HepG2 (cell line): Measurements from ENCODE around the gene KIAA0825. TPM values are rescaled to one million over a fixed set of nuclear protein-coding genes. Genes with fewer than 3 reads are reported as not detected.
"Not testable (repeated sequence)": the region's sequence is repeated elsewhere in the genome, so short reads cannot be mapped to it uniquely, and the experiment has no call there.

Experiments
- ATAC-seq: fragments of 200-7000 bp; cut with Tn5 transposase; 3 replicates; pipeline ENCODE4 v1.9.1; 2020; ENCODE audit warnings: mild to moderate bottlenecking, moderate library complexity
- BruUV-seq: library from RNA; stranded (reverse); fragments of 400-500 nt; replicated peaks from 2 replicates; lab custom pipeline; 2021; lab: Mats Ljungman, UMichigan
- CTCF ChIA-PET: fragments of 300-600 bp; formaldehyde crosslinking; extraction: SDS; loops from one replicate; lab custom pipeline; 2021; ENCODE audit warnings: low total read pairs, inconsistent platforms, low intra/inter-chr PET ratio; lab: Yijun Ruan, JAX
- POLR2A ChIA-PET: fragments of 350-600 bp; sonication (Branson Sonifier 250); formaldehyde crosslinking; loops from one replicate; lab custom pipeline; 2020; ENCODE audit warnings: antibody characterized with exemption, inconsistent platforms; lab: Yijun Ruan, JAX
- DNase-seq: peaks from one replicate; pipeline ENCODE4 v3.0.0-alpha.2; 2015; ENCODE audit warnings: low spot score
- FAIRE-seq: peaks from 3 replicates; lab custom pipeline; 2011; peaks lifted over from hg19 to GRCh38; lab: Jason Lieb, UNC
- H2AFZ ChIP-seq: one replicate; pipeline ENCODE4 v1.6.1; 2011; ENCODE audit warnings: low read length, inconsistent platforms
- H3K27ac ChIP-seq: fragments of 300-600 bp; 3 replicates; pipeline ENCODE4 v1.8.0; 2011; ENCODE audit warnings: mixed run types, mild to moderate bottlenecking, mixed read lengths, low read length, inconsistent platforms; ENCODE audit not compliant: insufficient read depth; ENCODE audit errors: extremely low read length
- H3K27me3 ChIP-seq, 2 experiments: fragments of 200-600 bp in 1 of 2; 2 replicates in 1 of 2; 3 replicates in 1 of 2; pipeline versions ENCODE4 v1.6.0 to v1.8.0; 2011; ENCODE audit warnings: low read length in 2 of 2, mild to moderate bottlenecking in 2 of 2, moderate library complexity in 2 of 2, inconsistent platforms in 1 of 2; ENCODE audit not compliant: insufficient read depth in 2 of 2, control insufficient read depth in 1 of 2
- H3K36me3 ChIP-seq, 2 experiments: fragments of 200-600 bp in 1 of 2; replicated peaks in 1 of 2; 2 replicates in 1 of 2; 3 replicates in 1 of 2; pipeline versions ENCODE4 v1.5.1 to v1.8.0; 2011; ENCODE audit warnings: low read length in 2 of 2, inconsistent platforms in 1 of 2; ENCODE audit not compliant: insufficient read depth in 2 of 2, control insufficient read depth in 1 of 2
- H3K4me1 ChIP-seq: 2 replicates; pipeline ENCODE4 v1.5.1; 2012; ENCODE audit warnings: low read length, inconsistent platforms; ENCODE audit not compliant: insufficient read depth
- H3K4me2 ChIP-seq: 2 replicates; pipeline ENCODE4 v1.6.0; 2011; ENCODE audit warnings: low read depth, low read length, inconsistent platforms
- H3K4me3 ChIP-seq, 3 experiments: fragments of 200-600 bp in 1 of 3; sonication (generic), shearing (Covaris generic) in 1 of 3; replicated peaks in 1 of 3; 2 replicates each; pipeline ENCODE4 v1.5.1; 2011 to 2016; ENCODE audit warnings: low read length in 3 of 3, inconsistent platforms in 2 of 3, low read depth in 2 of 3, mild to moderate bottlenecking in 2 of 3, control low read depth in 1 of 3, mixed read lengths in 1 of 3; ENCODE audit not compliant: insufficient read depth in 1 of 3
- H3K79me2 ChIP-seq: one replicate; pipeline ENCODE4 v1.6.1; 2011; ENCODE audit warnings: low read length, inconsistent platforms; ENCODE audit not compliant: insufficient read depth
- H3K9ac ChIP-seq: 2 replicates; pipeline ENCODE4 v1.6.0; 2011; ENCODE audit warnings: mild to moderate bottlenecking, low read depth, low read length, inconsistent platforms; ENCODE audit not compliant: insufficient read depth
- H3K9me3 ChIP-seq: 2 replicates; pipeline ENCODE4 v1.5.1; 2012; ENCODE audit warnings: mild to moderate bottlenecking, low read length
- H4K20me1 ChIP-seq: 2 replicates; pipeline ENCODE4 v1.6.0; 2011; ENCODE audit warnings: inconsistent platforms, mild to moderate bottlenecking, low read length, moderate library complexity; ENCODE audit not compliant: insufficient read depth
- EZH2 ChIP-seq: conservative IDR thresholded peaks from 2 replicates; pipeline ENCODE4 v1.6.1; 2012; ENCODE audit warnings: mild to moderate bottlenecking, low read depth, low read length, moderate library complexity
- GATAD1 ChIP-seq: IDR thresholded peaks from 2 replicates; pipeline ENCODE4 v1.6.1; 2016; ENCODE audit warnings: missing genetic modification reagents, missing compliant biosample characterization
- GATAD2A ChIP-seq: IDR thresholded peaks from 2 replicates; pipeline ENCODE4 v1.6.1; 2016
- PHF8 ChIP-seq: sonication (generic); formaldehyde crosslinking; IDR thresholded peaks from 2 replicates; pipeline ENCODE4 v1.5.0; 2020; ENCODE audit warnings: missing genetic modification reagents
- ZBTB1 ChIP-seq: sonication (generic); formaldehyde crosslinking; IDR thresholded peaks from 2 replicates; pipeline ENCODE4 v1.4.0; 2020; ENCODE audit warnings: missing genetic modification reagents, borderline replicate concordance
- ZBTB14 ChIP-seq: sonication (generic); formaldehyde crosslinking; IDR thresholded peaks from 2 replicates; pipeline ENCODE4 v1.4.0; 2020; ENCODE audit warnings: missing genetic modification reagents
- ZNF557 ChIP-seq: sonication (generic); formaldehyde crosslinking; IDR thresholded peaks from 2 replicates; pipeline ENCODE4 v1.4.0; 2020; ENCODE audit warnings: missing genetic modification reagents
- WGBS: methylation state at CpG from one replicate; pipeline ENCODE4 v1.1.6; 2017; ENCODE audit warnings: low lambda C conversion rate; 5-methylcytosine and 5-hydroxymethylcytosine counted together
- in situ Hi-C: cut with HindIII; loops from 2 replicates; pipeline ENCODE4 v1.10.0; 2017; ENCODE audit warnings: low pct_unique_long_range_greater_than_20kb; ENCODE audit not compliant: extremely low pct_ligation_motif_present
- intact Hi-C: fragments of 100-400 bp; cut with micrococcal nuclease; formaldehyde crosslinking; loops from one replicate; pipeline ENCODE4 v1.10.0; 2022; ENCODE audit not compliant: unreplicated experiment
- polyA plus RNA-seq, 8 experiments: library from polyadenylated mRNA; depleted of rRNA in 3 of 8; stranded (reverse) in 7 of 8; unstranded in 1 of 8; fragments of >200 nt; fragmentation: Illumina TruSeq in 4 of 8; extraction: Trizol in 4 of 8; gene quantifications; 2 replicates each; pipeline versions ENCODE4 v1.2.1 to v1.2.3, GENCODE V29; 2011 to 2016; ENCODE audit warnings: low read depth in 4 of 8, missing spikeins in 1 of 8, mixed read lengths in 1 of 8; ENCODE audit not compliant: insufficient read depth in 1 of 8
- total RNA-seq, 5 experiments: library from RNA; depleted of rRNA; stranded (reverse); fragments of >200 nt; fragmentation: Illumina TruSeq; extraction: Trizol; gene quantifications; 2 replicates each; pipeline ENCODE4 v1.2.3, GENCODE V29; 2016; ENCODE audit warnings: low read depth in 1 of 5

Gene KIAA0825
- total and polyA plus RNA-seq, 2 of the 13 experiments (the other 11 are each of a cell fraction or from before 2014, with no cell fraction given): 0.05 to 0.51 TPM

GRCh38 chr5:94130077-94130476, 488.3 kb downstream of the KIAA0825 start (continued):
- no peak for TF ChIP-seq ZBTB14 (CRISPR knock-in tag)

- Histone ChIP-seq H3K79me2 (no peaks in the 10 kb centered on the region), H3K4me1 (peaks cover 14% of the 10 kb centered on the region), H3K4me2 (no peak overlapping the region), H3K4me3 (no peak overlapping the region), H3K36me3 (no peaks in the 10 kb centered on the region), H2AFZ (no peak overlapping the region), H3K9me3 (no peaks in the 10 kb centered on the region), H3K27me3 (no peaks in the 10 kb centered on the region; a peak in 1 of 5 replicates), H4K20me1 (no peaks in the 10 kb centered on the region), H3K9ac (no peak overlapping the region), H3K27ac (no peak overlapping the region)
- intact Hi-C loops (no loop called here), in situ Hi-C loops (no loop called here)
- no peak for DNase-seq
- BruUV-seq: no TSS peak
- FAIRE-seq: no peak
- WGBS: 0% methylated on average over 2 of the region's 2 CpGs
- TF ChIP-seq ZNF557 (CRISPR knock-in tag) (no peak), GATAD1 (no peak), ZBTB1 (CRISPR knock-in tag) (no peak), GATAD2A (CRISPR knock-in tag) (no peak), PHF8 (CRISPR knock-in tag) (no peak), EZH2 (no peak)
- CTCF ChIA-PET: no interaction called here
- ATAC-seq: no peak
- POLR2A ChIA-PET: no interaction called here
Measured at GRCh38 chr5:94125107-94125506, 493.3 kb downstream of the KIAA0825 start.

GRCh38 chr5:94116317-94116716, 502.1 kb downstream of the KIAA0825 start:
- in situ Hi-C loops: not testable (repeated sequence)

More at GRCh38 chr5:94116317-94116716, 502.1 kb downstream of the KIAA0825 start:
- H4K20me1 ChIP-seq, H2AFZ ChIP-seq, H3K79me2 ChIP-seq, H3K27ac ChIP-seq, H3K9me3 ChIP-seq, H3K4me3 ChIP-seq, H3K36me3 ChIP-seq, BruUV-seq, H3K27me3 ChIP-seq, CTCF ChIA-PET, ATAC-seq, FAIRE-seq, intact Hi-C loops, H3K9ac ChIP-seq, DNase-seq, H3K4me2 ChIP-seq, POLR2A ChIA-PET: not testable (repeated sequence)
- 0% methylated on average over 2 of the region's 2 CpGs for WGBS
- peaks cover 22% of the 10 kb centered on the region for H3K4me1 ChIP-seq
